CD4-positive, alpha-beta T cell (primary cell): ENCODE measurements around the gene PLCB3. TPM values are rescaled to one million over a fixed set of nuclear protein-coding genes. Genes with fewer than 3 reads are reported as not detected.

ENCODE experiments used
- ATAC-seq: fragments of 200-7000 bp; cut with Tn5 transposase; one replicate; pipeline ENCODE4 v1.10.0; 2022; ENCODE audit warnings: mild to moderate bottlenecking; ENCODE audit not compliant: poor library complexity
- CTCF ChIA-PET: fragments of 350-600 bp; sonication (Branson Sonifier 250); formaldehyde crosslinking; loops from one replicate; lab custom pipeline; 2021; ENCODE audit warnings: antibody characterized with exemption, inconsistent platforms; lab: Charles Lee
- POLR2A ChIA-PET: fragments of 350-600 bp; sonication (Branson Sonifier 250); formaldehyde crosslinking; loops from one replicate; lab custom pipeline; 2021; ENCODE audit warnings: antibody characterized with exemption, inconsistent platforms; lab: Charles Lee
- DNase-seq, 14 experiments: peaks; one replicate each; pipeline ENCODE4 v3.0.0-alpha.2; 2013 to 2020; ENCODE audit warnings: mixed read lengths in 2 of 14
- H3K27ac ChIP-seq, 2 donors: one replicate each; pipeline versions ENCODE4 v1.5.1 to v1.7.0; 2013; ENCODE audit warnings: low read length in 2 of 2, low read depth in 1 of 2, mild to moderate bottlenecking in 1 of 2
- H3K27me3 ChIP-seq, 2 experiments: 1 replicate in 1 of 2; 2 replicates in 1 of 2; pipeline versions ENCODE4 v1.6.1 to v1.7.0; 2013; ENCODE audit warnings: low read length in 2 of 2, control low read depth in 1 of 2, mild to moderate bottlenecking in 1 of 2, moderate library complexity in 1 of 2; ENCODE audit not compliant: insufficient read depth in 2 of 2, control insufficient read depth in 1 of 2
- H3K36me3 ChIP-seq: one replicate; pipeline ENCODE4 v1.6.1; 2013; ENCODE audit warnings: low read length, control low read depth; ENCODE audit not compliant: insufficient read depth
- H3K4me1 ChIP-seq: one replicate; pipeline ENCODE4 v1.6.1; 2013; ENCODE audit warnings: low read length, control low read depth; ENCODE audit not compliant: insufficient read depth
- H3K4me3 ChIP-seq: one replicate; pipeline ENCODE4 v1.5.1; 2013; ENCODE audit warnings: mild to moderate bottlenecking, low read length, moderate library complexity
- H3K9me3 ChIP-seq, 2 experiments: 1 replicate in 1 of 2; 2 replicates in 1 of 2; pipeline versions ENCODE4 v1.6.1 to v1.7.0; 2013; ENCODE audit warnings: low read length in 2 of 2, mild to moderate bottlenecking in 2 of 2, control low read depth in 1 of 2, moderate library complexity in 1 of 2; ENCODE audit not compliant: control insufficient read depth in 1 of 2, insufficient read depth in 1 of 2
- H3K27ac Mint-ChIP-seq: one replicate; pipeline ENCODE4 v1.8.0; 2020; ENCODE audit warnings: mixed read lengths
- H3K27me3 Mint-ChIP-seq: one replicate; pipeline ENCODE4 v1.8.0; 2021; ENCODE audit warnings: mixed read lengths
- H3K36me3 Mint-ChIP-seq: one replicate; pipeline ENCODE4 v1.8.0; 2021; ENCODE audit warnings: low read depth, mixed read lengths
- H3K4me1 Mint-ChIP-seq: one replicate; pipeline ENCODE4 v1.8.0; 2021; ENCODE audit warnings: low read depth, mixed read lengths
- H3K4me3 Mint-ChIP-seq: one replicate; pipeline ENCODE4 v1.8.0; 2020; ENCODE audit warnings: mild to moderate bottlenecking, mixed read lengths
- H3K9me3 Mint-ChIP-seq: one replicate; pipeline ENCODE4 v1.8.0; 2020; ENCODE audit warnings: mixed read lengths
- intact Hi-C, 2 experiments: fragments of 100-400 bp; cut with DNase I in 1 of 2; cut with micrococcal nuclease in 1 of 2; formaldehyde crosslinking; loops; one replicate each; pipeline versions ENCODE4 v1.15.1 to v1.9.0; 2023 to 2025; cut with DNase I, micrococcal nuclease
- total RNA-seq, 174 experiments: library from RNA in 2 of 174; stranded (reverse) in 2 of 174; gene quantifications; one replicate each; pipeline ENCODE4 v1.2.3 and lab custom pipeline; 2021 to 2026
- TF ChIP-seq, protein P1 (sequence below): fragments of 200-600 bp; IDR thresholded peaks from one replicate; pipeline ENCODE4 v1.8.0; 2022; ENCODE audit warnings: antibody characterized with exemption, mild to moderate bottlenecking

PLCB3 gene
- total RNA-seq, 2 experiments from 2014 or later: 2.5 to 2.7 TPM

DNA sequence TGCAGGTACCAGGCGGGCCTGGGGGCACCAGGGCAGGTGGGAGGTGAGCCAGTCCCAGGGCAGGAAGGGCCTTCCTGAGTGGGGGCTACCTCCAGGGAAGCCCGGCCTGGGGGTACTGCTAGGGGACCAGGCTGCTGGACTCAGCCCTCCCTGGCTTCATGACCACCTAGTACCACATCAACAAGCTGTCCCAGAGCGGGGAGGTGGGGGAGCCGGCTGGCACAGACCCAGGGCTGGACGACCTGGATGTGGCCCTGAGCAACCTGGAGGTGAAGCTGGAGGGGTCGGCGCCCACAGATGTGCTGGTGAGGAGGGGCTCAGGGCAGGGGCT is 32.0 kb upstream of the PLCB3 start:
- H3K4me3 ChIP-seq: no peak overlapping the region
- TF ChIP-seq, protein P1, sequence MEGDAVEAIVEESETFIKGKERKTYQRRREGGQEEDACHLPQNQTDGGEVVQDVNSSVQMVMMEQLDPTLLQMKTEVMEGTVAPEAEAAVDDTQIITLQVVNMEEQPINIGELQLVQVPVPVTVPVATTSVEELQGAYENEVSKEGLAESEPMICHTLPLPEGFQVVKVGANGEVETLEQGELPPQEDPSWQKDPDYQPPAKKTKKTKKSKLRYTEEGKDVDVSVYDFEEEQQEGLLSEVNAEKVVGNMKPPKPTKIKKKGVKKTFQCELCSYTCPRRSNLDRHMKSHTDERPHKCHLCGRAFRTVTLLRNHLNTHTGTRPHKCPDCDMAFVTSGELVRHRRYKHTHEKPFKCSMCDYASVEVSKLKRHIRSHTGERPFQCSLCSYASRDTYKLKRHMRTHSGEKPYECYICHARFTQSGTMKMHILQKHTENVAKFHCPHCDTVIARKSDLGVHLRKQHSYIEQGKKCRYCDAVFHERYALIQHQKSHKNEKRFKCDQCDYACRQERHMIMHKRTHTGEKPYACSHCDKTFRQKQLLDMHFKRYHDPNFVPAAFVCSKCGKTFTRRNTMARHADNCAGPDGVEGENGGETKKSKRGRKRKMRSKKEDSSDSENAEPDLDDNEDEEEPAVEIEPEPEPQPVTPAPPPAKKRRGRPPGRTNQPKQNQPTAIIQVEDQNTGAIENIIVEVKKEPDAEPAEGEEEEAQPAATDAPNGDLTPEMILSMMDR: no peak
- Mint-ChIP-seq H3K4me1 (peaks cover 8% of the 10 kb centered on the region), H3K27me3 (no peaks in the 10 kb centered on the region), H3K9me3 (no peaks in the 10 kb centered on the region), H3K4me3 (no peak overlapping the region), H3K27ac (no peak overlapping the region), H3K36me3 (peaks cover 40% of the 10 kb centered on the region)
- intact Hi-C loops: no loop called here
- ChIA-PET CTCF (no interaction called here), POLR2A (interaction anchor here (1.1 kb wide), 1 partner anchor 14 kb away, joined by 3 read pairs; no protein-coding TSS in a partner anchor)
- peaks cover 3% of the 10 kb centered on the region for H3K4me1 ChIP-seq
- H3K36me3 ChIP-seq: peaks cover 71% of the 10 kb centered on the region
- no peak overlapping the region for H3K27ac ChIP-seq
- DNase-seq: no peak
- no peaks in the 10 kb centered on the region for H3K9me3 ChIP-seq
- no peak for ATAC-seq
- no peaks in the 10 kb centered on the region for H3K27me3 ChIP-seq

DNA sequence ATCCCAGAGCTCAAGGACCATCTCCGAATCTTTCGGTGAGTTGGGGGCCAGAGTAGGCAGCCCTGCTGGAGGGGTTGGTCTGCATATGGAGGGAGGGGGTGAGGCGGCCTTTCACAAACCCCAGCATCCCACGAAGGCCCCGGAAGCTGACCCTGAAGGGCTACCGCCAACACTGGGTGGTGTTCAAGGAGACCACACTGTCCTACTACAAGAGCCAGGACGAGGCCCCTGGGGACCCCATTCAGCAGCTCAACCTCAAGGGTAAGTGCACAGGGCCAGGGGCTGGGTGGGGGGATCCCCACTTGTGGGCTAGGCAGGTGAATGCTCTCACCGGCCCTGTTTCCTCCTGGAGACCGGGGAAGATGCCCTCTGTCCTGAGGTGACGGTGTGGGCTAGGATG is 31.6 kb upstream of the PLCB3 start:
- H3K4me1 ChIP-seq: peaks cover 7% of the 10 kb centered on the region
- no peaks in the 10 kb centered on the region for H3K9me3 Mint-ChIP-seq
- H3K27me3 ChIP-seq: no peaks in the 10 kb centered on the region
- intact Hi-C loops: no loop called here
- ChIA-PET CTCF (no interaction called here), POLR2A (interaction anchor here (0.8 to 1.1 kb wide), 2 partner anchors 13 kb away, joined by 3 read pairs; partner anchors contain the start of gene FERMT3)
- H3K4me3 ChIP-seq: no peak overlapping the region
- H3K4me1 Mint-ChIP-seq: peaks cover 8% of the 10 kb centered on the region
- no peaks in the 10 kb centered on the region for H3K27me3 Mint-ChIP-seq
- no peak overlapping the region for H3K27ac Mint-ChIP-seq
- DNase-seq (no peak), ATAC-seq (no peak)
- peaks cover 66% of the 10 kb centered on the region for H3K36me3 ChIP-seq
- peaks cover 36% of the 10 kb centered on the region for H3K36me3 Mint-ChIP-seq
- TF ChIP-seq, protein P1: no peak
- no peak overlapping the region for H3K4me3 Mint-ChIP-seq
- no peak overlapping the region for H3K27ac ChIP-seq
- H3K9me3 ChIP-seq: no peaks in the 10 kb centered on the region

DNA sequence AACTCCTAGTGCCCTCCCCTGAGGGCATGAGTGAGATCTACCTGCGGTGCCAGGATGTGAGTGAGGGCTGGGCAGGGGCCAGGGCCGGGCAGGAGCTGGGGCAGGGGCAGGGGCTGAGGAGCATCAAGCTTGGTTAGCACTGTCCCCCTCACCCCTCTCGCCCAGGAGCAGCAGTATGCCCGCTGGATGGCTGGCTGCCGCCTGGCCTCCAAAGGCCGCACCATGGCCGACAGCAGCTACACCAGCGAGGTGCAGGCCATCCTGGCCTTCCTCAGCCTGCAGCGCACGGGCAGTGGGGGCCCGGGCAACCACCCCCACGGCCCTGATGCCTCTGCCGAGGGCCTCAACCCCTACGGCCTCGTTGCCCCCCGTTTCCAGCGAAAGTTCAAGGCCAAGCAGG is 31.1 kb upstream of the PLCB3 start:
- no peak for ATAC-seq
- H3K27ac Mint-ChIP-seq: no peak overlapping the region

More for the DNA sequence above, 31.1 kb upstream of the PLCB3 start:
- peaks cover 12% of the 10 kb centered on the region for H3K4me1 ChIP-seq
- H3K4me1 Mint-ChIP-seq: peaks cover 8% of the 10 kb centered on the region
- H3K27me3 ChIP-seq: no peaks in the 10 kb centered on the region
- no peak overlapping the region for H3K4me3 Mint-ChIP-seq
- H3K27me3 Mint-ChIP-seq: no peaks in the 10 kb centered on the region
- H3K4me3 ChIP-seq: no peak overlapping the region
- peaks cover 31% of the 10 kb centered on the region for H3K36me3 Mint-ChIP-seq
- H3K9me3 ChIP-seq: no peaks in the 10 kb centered on the region
- TF ChIP-seq, protein P1: no peak
- no peak for DNase-seq
- ChIA-PET CTCF (no interaction called here), POLR2A (interaction anchor here (0.8 to 1.1 kb wide), 2 partner anchors 13 to 14 kb away, joined by 3 read pairs; partner anchors contain the start of gene FERMT3)
- H3K9me3 Mint-ChIP-seq: no peaks in the 10 kb centered on the region
- no peak overlapping the region for H3K27ac ChIP-seq
- peaks cover 62% of the 10 kb centered on the region for H3K36me3 ChIP-seq
- intact Hi-C loops: no loop called here
